SK-N-SH (cell line): ENCODE measurements around the gene PSMD14. TPM values are rescaled to one million over a fixed set of nuclear protein-coding genes. Genes with fewer than 3 reads are reported as not detected.

Source experiments
- CTCF ChIA-PET: fragments of 300-600, 350-600 bp; formaldehyde crosslinking; extraction: SDS; loops from one replicate; lab custom pipeline; 2021; lab: Yijun Ruan, JAX
- POLR2A ChIA-PET: fragments of 350-600 bp; sonication (Branson Sonifier 250); formaldehyde crosslinking; extraction: SDS; loops from one replicate; lab custom pipeline; 2020; ENCODE audit warnings: antibody characterized with exemption, inconsistent platforms; lab: Yijun Ruan, JAX
- DNase-seq: peaks from one replicate; pipeline ENCODE4 v3.0.0; 2012
- H2AFZ ChIP-seq: fragments of 200-600 bp; sonication (generic); 2 replicates; pipeline ENCODE4 v1.8.1; 2016; ENCODE audit warnings: antibody characterized with exemption, mild to moderate bottlenecking, low read depth
- H3F3A ChIP-seq: fragments of 200-600 bp; sonication (generic); replicated peaks from 2 replicates; pipeline ENCODE3; 2016; ENCODE audit warnings: antibody characterized with exemption, mild to moderate bottlenecking; ENCODE audit not compliant: insufficient read depth
- H3K27ac ChIP-seq, 2 experiments: fragments of 200-500 bp in 1 of 2; fragments of 200-600 bp in 1 of 2; sonication (Bioruptor generic) in 1 of 2; sonication (generic), shearing (Covaris generic) in 1 of 2; 2 replicates each; pipeline versions ENCODE4 v1.5.1 to v1.6.1; 2014 to 2016; ENCODE audit warnings: low read depth in 2 of 2, inconsistent platforms in 1 of 2, low read length in 1 of 2, mild to moderate bottlenecking in 1 of 2, mixed read lengths in 1 of 2
- H3K27me3 ChIP-seq: fragments of 200-600 bp; sonication (generic), shearing (Covaris generic); 2 replicates; pipeline ENCODE4 v1.6.1; 2016; ENCODE audit warnings: mixed run types; ENCODE audit not compliant: insufficient read depth
- H3K36me3 ChIP-seq, 2 experiments: fragments of 200-500 bp in 1 of 2; fragments of 200-600 bp in 1 of 2; sonication (Bioruptor generic) in 1 of 2; sonication (generic) in 1 of 2; replicated peaks in 1 of 2; 2 replicates each; pipeline versions ENCODE3 to v1.5.1; 2014 to 2016; ENCODE audit warnings: low read length in 1 of 2, mild to moderate bottlenecking in 1 of 2; ENCODE audit not compliant: insufficient read depth in 2 of 2, control insufficient read depth in 1 of 2
- H3K4me1 ChIP-seq, 2 experiments: fragments of 200-500 bp in 1 of 2; fragments of 200-600 bp in 1 of 2; sonication (Bioruptor generic) in 1 of 2; sonication (generic), shearing (Covaris generic) in 1 of 2; 2 replicates each; pipeline versions ENCODE4 v1.5.1 to v1.6.1; 2014 to 2016; ENCODE audit warnings: low read depth in 1 of 2, low read length in 1 of 2, mixed run types in 1 of 2; ENCODE audit not compliant: insufficient read depth in 2 of 2, control insufficient read depth in 1 of 2
- H3K4me2 ChIP-seq: fragments of 200-600 bp; sonication (generic), shearing (Covaris generic); 2 replicates; pipeline ENCODE4 v1.6.1; 2017; ENCODE audit warnings: mixed run types
- H3K4me3 ChIP-seq, 2 experiments: fragments of 200-500 bp in 1 of 2; fragments of 200-600 bp in 1 of 2; sonication (Bioruptor generic) in 1 of 2; sonication (generic), shearing (Covaris generic) in 1 of 2; 2 replicates each; pipeline versions ENCODE4 v1.5.1 to v1.8.1; 2014 to 2016; ENCODE audit warnings: low read depth in 2 of 2, inconsistent platforms in 1 of 2, low read length in 1 of 2, mild to moderate bottlenecking in 1 of 2, mixed read lengths in 1 of 2, moderate library complexity in 1 of 2
- H3K79me2 ChIP-seq: fragments of 200-600 bp; sonication (generic); 2 replicates; pipeline ENCODE4 v1.8.1; 2017; ENCODE audit warnings: mild to moderate bottlenecking; ENCODE audit not compliant: insufficient read depth
- H3K9ac ChIP-seq: fragments of 200-600 bp; sonication (generic); 2 replicates; pipeline ENCODE4 v1.6.1; 2017; ENCODE audit warnings: mixed run types
- H3K9me2 ChIP-seq: fragments of 200-600 bp; sonication (generic); 2 replicates; pipeline ENCODE4 v1.6.1; 2017; ENCODE audit warnings: mixed run types
- H3K9me3 ChIP-seq: fragments of 200-600 bp; sonication (generic); 2 replicates; pipeline ENCODE4 v1.6.1; 2017; ENCODE audit warnings: mixed run types, mild to moderate bottlenecking, moderate library complexity
- H4K20me1 ChIP-seq: fragments of 200-600 bp; sonication (generic); 2 replicates; pipeline ENCODE4 v1.6.1; 2017; ENCODE audit warnings: mild to moderate bottlenecking, mixed run types; ENCODE audit not compliant: insufficient read depth
- EZH2phosphoT487 ChIP-seq: fragments of 200-600 bp; sonication (generic); IDR thresholded peaks from 2 replicates; pipeline ENCODE4 v1.6.1; 2017; ENCODE audit warnings: low read depth, mixed run types, mild to moderate bottlenecking, antibody characterized with exemption, moderate library complexity, borderline replicate concordance
- GATA2 ChIP-seq: sonication (generic); formaldehyde crosslinking; IDR thresholded peaks from 2 replicates; pipeline ENCODE4 v1.5.0; 2020; ENCODE audit warnings: mild to moderate bottlenecking, missing genetic modification reagents
- JUND ChIP-seq: IDR thresholded peaks from 2 replicates; pipeline ENCODE4 v1.4.0; 2012
- NRF1 ChIP-seq: IDR thresholded peaks from 2 replicates; pipeline ENCODE4 v1.6.1; 2012; ENCODE audit warnings: low read depth, mild to moderate bottlenecking, low read length
- PBX3 ChIP-seq: IDR thresholded peaks from 2 replicates; pipeline ENCODE4; 2012
- REST ChIP-seq: IDR thresholded peaks from 2 replicates; pipeline ENCODE4 v1.6.1; 2012; ENCODE audit warnings: mild to moderate bottlenecking, low read depth, low read length, moderate library complexity
- SMC3 ChIP-seq: IDR thresholded peaks from 2 replicates; pipeline ENCODE4 v1.6.1; 2012; ENCODE audit warnings: low read depth, low read length, improper control_type of control experiment
- TAF1 ChIP-seq: IDR thresholded peaks from 2 replicates; pipeline ENCODE4 v1.6.1; 2012; ENCODE audit warnings: low read depth, mild to moderate bottlenecking, low read length, moderate library complexity, borderline replicate concordance
- TCF12 ChIP-seq: IDR thresholded peaks from 2 replicates; pipeline ENCODE4 v1.4.0; 2012
- YY1 ChIP-seq: IDR thresholded peaks from 2 replicates; pipeline ENCODE4 v1.4.0; 2012; ENCODE audit warnings: low read depth, mild to moderate bottlenecking
- WGBS: methylation state at CpG from one replicate; pipeline ENCODE4 v1.1.6; 2017; ENCODE audit warnings: low lambda C conversion rate; 5-methylcytosine and 5-hydroxymethylcytosine counted together
- polyA plus RNA-seq, 3 experiments: library from polyadenylated mRNA; depleted of rRNA; stranded (reverse); fragments of >200 nt; gene quantifications; 2 replicates each; pipeline ENCODE4 v1.2.3, GENCODE V29; 2012

Gene PSMD14
- polyA plus RNA-seq, 1 of the 3 experiments (the other 2 are of a cell fraction), result 50.4 TPM

DNA sequence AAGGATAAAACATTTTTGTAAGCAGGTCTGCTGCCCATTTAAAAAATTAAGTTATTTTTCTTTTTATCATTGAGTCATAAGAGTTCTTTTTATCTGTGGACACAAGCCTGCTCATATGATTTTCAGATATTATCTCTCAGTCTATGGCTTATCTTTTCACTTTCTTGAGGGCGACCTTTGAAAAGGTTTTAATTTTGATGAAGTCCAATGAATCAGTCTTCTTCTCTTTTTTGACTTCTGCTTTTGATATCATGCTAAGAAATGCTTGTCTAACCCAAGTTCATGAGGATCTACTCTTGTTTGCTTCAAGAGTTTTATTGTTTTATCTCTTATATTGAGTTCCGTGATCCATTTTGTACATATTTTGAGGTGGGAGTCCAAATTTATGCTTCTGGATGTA lies 36.5 kb downstream of the PSMD14 start:
- H3K4me3 ChIP-seq, result no peak overlapping the region
- H3K9me3 ChIP-seq, result no peaks in the 10 kb centered on the region
- CTCF ChIA-PET, result no interaction called here
- H3K9me2 ChIP-seq, result no peaks in the 10 kb centered on the region
- peaks cover 86% of the 10 kb centered on the region for H3K79me2 ChIP-seq
- TF ChIP-seq GATA2 (CRISPR knock-in tag), result no peak
- no peak for TF ChIP-seq PBX3
- TF ChIP-seq SMC3, result no peak
- TF ChIP-seq TAF1, result no peak
- WGBS, result 98% methylated on average over 2 of the region's 2 CpGs
- no peaks in the 10 kb centered on the region for H3F3A ChIP-seq
- H3K4me2 ChIP-seq, result no peak overlapping the region
- peaks cover 0 to 12% of the 10 kb centered on the region in 2 experiments; a peak in 2 of 4 replicates for H3K4me1 ChIP-seq
- DNase-seq, result no peak
- no peak overlapping the region for H3K27ac ChIP-seq
- no peak overlapping the region for H3K9ac ChIP-seq
- POLR2A ChIA-PET, result no interaction called here
- H2AFZ ChIP-seq, result no peak overlapping the region
- H3K27me3 ChIP-seq, result no peaks in the 10 kb centered on the region
- H3K36me3 ChIP-seq, result peaks cover 0 to 28% of the 10 kb centered on the region in 2 experiments
- H4K20me1 ChIP-seq, result peaks cover 19% of the 10 kb centered on the region

- peaks cover 0 to 5% of the 10 kb centered on the region in 2 experiments for H3K36me3 ChIP-seq
- no peaks in the 10 kb centered on the region for H3K27me3 ChIP-seq
- H4K20me1 ChIP-seq, result peaks cover 23% of the 10 kb centered on the region
- H3K27ac ChIP-seq, result no peak overlapping the region
- WGBS, result 81% methylated on average over 6 of the region's 6 CpGs
- no peaks in the 10 kb centered on the region for H3K9me2 ChIP-seq
- POLR2A ChIA-PET, result no interaction called here
- no peak overlapping the region for H3K9ac ChIP-seq
- H3K9me3 ChIP-seq, result no peaks in the 10 kb centered on the region
- DNase-seq, result no peak
- no peak overlapping the region for H3K4me3 ChIP-seq
- H3F3A ChIP-seq, result no peaks in the 10 kb centered on the region
- H2AFZ ChIP-seq, result no peak overlapping the region
- H3K4me1 ChIP-seq, result peaks cover 0 to 12% of the 10 kb centered on the region in 2 experiments; a peak in 3 of 4 replicates
- H3K4me2 ChIP-seq, result no peak overlapping the region
- CTCF ChIA-PET, result interaction anchor here (0.6 kb wide), 1 partner anchor 76 kb away, joined by 3 read pairs; no protein-coding TSS in a partner anchor
- H3K79me2 ChIP-seq, result peaks cover 97% of the 10 kb centered on the region
- TF ChIP-seq JUND, result no peak
- TF ChIP-seq REST, result no peak
- no peak for TF ChIP-seq EZH2phosphoT487
- TF ChIP-seq YY1, result no peak
- TF ChIP-seq TCF12, result no peak
- no peak for TF ChIP-seq GATA2 (CRISPR knock-in tag)
- no peak for TF ChIP-seq NRF1
Measured at GRCh38 chr2:161351678-161352077, 43.5 kb downstream of the PSMD14 start.
